Peyer's patch (tissue), 4 donors: ENCODE data around the gene DFFB.

Source experiments
- POLR2A ChIP-seq, 2 donors: fragments of 450-650 bp; IDR thresholded peaks; one replicate each; pipeline ENCODE4 v1.5.1; 2017; ENCODE audit warnings: antibody characterized with exemption in 2 of 2, mild to moderate bottlenecking in 2 of 2, moderate library complexity in 2 of 2
- TF ChIP-seq, protein P1 (sequence below), 6 experiments: fragments of 450-650 bp in 4 of 6; fragments of 200-600 bp in 2 of 6; sonication (generic) in 1 of 6; IDR thresholded peaks; one replicate each; pipeline ENCODE4 v1.5.1; 2017 to 2019; ENCODE audit warnings: antibody characterized with exemption in 6 of 6, mild to moderate bottlenecking in 3 of 6, moderate library complexity in 1 of 6

DNA sequence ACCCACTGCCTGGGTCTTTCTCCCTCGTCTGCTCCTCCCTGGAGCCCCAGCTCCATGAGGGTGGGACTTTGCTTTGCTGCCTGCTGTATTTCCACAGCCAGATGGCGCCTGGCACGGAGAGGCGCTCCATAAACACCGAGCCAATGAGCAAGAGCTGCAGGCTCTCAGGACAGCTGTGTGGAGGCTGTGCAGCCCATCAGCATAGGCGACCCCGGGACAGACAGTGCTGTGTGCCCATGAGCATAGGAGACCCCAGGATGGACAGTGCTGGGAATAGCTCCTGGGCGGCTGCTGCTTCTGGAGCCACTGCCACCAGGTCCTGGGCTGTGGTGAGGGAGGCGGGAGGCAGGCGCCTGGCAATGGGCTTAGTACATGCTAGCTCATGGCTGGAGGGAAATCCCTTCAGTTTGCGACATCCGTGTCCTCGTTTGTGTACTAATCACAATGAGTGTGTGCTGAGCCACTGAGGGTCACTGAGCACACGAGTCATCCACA, 29.4 kb upstream of the DFFB start:
- TF ChIP-seq, protein P1, sequence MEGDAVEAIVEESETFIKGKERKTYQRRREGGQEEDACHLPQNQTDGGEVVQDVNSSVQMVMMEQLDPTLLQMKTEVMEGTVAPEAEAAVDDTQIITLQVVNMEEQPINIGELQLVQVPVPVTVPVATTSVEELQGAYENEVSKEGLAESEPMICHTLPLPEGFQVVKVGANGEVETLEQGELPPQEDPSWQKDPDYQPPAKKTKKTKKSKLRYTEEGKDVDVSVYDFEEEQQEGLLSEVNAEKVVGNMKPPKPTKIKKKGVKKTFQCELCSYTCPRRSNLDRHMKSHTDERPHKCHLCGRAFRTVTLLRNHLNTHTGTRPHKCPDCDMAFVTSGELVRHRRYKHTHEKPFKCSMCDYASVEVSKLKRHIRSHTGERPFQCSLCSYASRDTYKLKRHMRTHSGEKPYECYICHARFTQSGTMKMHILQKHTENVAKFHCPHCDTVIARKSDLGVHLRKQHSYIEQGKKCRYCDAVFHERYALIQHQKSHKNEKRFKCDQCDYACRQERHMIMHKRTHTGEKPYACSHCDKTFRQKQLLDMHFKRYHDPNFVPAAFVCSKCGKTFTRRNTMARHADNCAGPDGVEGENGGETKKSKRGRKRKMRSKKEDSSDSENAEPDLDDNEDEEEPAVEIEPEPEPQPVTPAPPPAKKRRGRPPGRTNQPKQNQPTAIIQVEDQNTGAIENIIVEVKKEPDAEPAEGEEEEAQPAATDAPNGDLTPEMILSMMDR (IDR thresholded peaks at IDR 0.05): no peak
- TF ChIP-seq POLR2A (IDR thresholded peaks at IDR 0.05): no peak
